ENCODE measurements around the gene TNFRSF4. TPM values are rescaled to one million over a fixed set of nuclear protein-coding genes. Genes with fewer than 3 reads are reported as not detected.

Gene TNFRSF4
- total and polyA plus RNA-seq, 9 of the 15 experiments (the other 6 are each of a cell fraction or from before 2014, with no cell fraction given): 0.07 to 0.44 (median 0.19) TPM; not detected in 5

DNA sequence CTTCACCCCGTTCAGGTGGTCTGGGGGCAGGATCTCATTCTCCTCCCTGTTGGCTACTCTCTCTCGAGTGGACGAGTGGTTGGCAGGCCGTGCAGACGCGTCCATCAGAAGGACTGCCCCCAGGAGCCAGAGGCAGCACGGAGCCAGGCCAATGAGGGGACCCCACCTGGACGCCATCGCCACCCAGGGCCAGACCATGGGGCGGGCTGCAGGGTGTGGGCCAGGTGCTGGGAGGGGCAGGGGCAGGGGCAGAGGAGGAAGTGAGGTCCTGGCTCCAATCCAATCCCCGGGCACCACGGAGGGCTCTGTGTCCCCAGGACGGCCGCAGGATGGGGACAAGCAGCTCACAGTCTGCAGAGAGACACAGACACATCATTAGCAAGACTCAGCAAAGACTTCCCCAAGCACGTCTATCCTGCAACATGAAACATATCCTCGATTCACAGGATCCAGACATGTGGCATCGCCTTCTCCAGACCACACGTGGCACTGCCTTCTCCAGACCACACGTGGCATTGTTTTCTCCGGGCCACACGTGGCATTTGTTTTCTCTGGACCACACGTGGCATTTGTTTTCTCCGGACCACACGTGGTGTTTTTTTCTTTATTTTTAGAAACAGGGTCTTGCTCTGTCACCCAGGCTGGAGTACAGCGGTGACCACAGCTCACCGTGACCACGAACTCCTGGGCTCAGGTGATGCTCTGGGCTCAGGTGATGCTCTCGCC is 14.8 kb upstream of the TNFRSF4 start (continued):
- TF ChIP-seq, protein P1, sequence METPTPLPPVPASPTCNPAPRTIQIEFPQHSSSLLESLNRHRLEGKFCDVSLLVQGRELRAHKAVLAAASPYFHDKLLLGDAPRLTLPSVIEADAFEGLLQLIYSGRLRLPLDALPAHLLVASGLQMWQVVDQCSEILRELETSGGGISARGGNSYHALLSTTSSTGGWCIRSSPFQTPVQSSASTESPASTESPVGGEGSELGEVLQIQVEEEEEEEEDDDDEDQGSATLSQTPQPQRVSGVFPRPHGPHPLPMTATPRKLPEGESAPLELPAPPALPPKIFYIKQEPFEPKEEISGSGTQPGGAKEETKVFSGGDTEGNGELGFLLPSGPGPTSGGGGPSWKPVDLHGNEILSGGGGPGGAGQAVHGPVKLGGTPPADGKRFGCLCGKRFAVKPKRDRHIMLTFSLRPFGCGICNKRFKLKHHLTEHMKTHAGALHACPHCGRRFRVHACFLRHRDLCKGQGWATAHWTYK (CRISPR knock-in tag; IDR thresholded peaks at IDR 0.05): peak; percentile 97

DNA sequence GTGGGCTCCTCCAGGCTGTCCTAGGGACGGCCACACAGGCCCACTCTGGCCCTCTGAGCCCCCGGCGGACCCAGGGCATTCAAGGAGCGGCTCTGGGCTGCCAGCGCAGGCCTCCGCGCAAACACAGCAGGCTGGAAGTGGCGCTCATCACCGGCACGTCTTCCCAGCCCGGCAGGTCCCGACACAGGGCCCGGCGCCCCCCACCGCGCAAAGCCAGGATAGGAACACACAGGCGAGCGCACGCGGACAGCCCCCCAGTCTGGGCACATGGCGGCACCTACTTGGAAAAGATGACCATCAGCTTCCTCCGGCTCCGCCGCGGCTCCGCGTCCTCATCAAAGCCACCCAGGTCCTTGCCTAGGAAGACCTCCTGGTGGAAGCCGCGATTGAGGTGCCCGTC is 14.2 kb upstream of the TNFRSF4 start:
- no peaks in the 10 kb centered on the region for H3K27me3 ChIP-seq (ENCODE audit: control insufficient read depth in 2 of 2, insufficient read depth in 2 of 2, low read length in 2 of 2)
- ATAC-seq (no peak), DNase-seq (ENCODE audit: extremely low read depth in 1 of 4, low spot score in 3 of 4) (no peak), FAIRE-seq (no peak)
- H2AFZ ChIP-seq (ENCODE audit: low read depth, low read length): no peak overlapping the region
- peaks cover 5% of the 10 kb centered on the region for H3K9me3 ChIP-seq (replicated peaks; ENCODE audit: control insufficient read depth, insufficient read depth, low read depth, low read length)
- ChIA-PET CTCF (ENCODE audit: low intra/inter-chr PET ratio) (no interaction called here), POLR2A (interaction anchor here (1.3 kb wide), 1 partner anchor 23 kb away, joined by 5 read pairs; no protein-coding TSS in a partner anchor)
- peaks cover 71% of the 10 kb centered on the region; the same call in 2 of the 3 replicates for H3K36me3 ChIP-seq (ENCODE audit: control insufficient read depth, insufficient read depth, low read length)
- no peak overlapping the region for H3K4me3 ChIP-seq
- peaks cover 83% of the 10 kb centered on the region for H3K79me2 ChIP-seq (ENCODE audit: control insufficient read depth, insufficient read depth, low read length)
- in situ Hi-C loops (cut with MboI) (no loop called here), intact Hi-C loops (cut with micrococcal nuclease) (no loop called here)
- H3K9ac ChIP-seq (ENCODE audit: insufficient read depth in 1 of 2, low read depth in 2 of 2, low read length in 2 of 2): no peak overlapping the region; a peak in 1 of 4 replicates
- no peak overlapping the region for H3K4me2 ChIP-seq (ENCODE audit: insufficient read depth, low read length)
- WGBS (ENCODE audit: insufficient coverage, low coverage, missing lambda C conversion rate): 96% methylated on average over 28 of the region's 30 CpGs
- no peak overlapping the region for H3K27ac ChIP-seq (ENCODE audit: extremely low read depth, low read depth, low read length)
- H3K4me1 ChIP-seq (replicated peaks in 1 of 2; ENCODE audit: control insufficient read depth in 2 of 2, insufficient read depth in 2 of 2, low read length in 2 of 2): peaks cover 6 to 68% of the 10 kb centered on the region in 2 experiments; a peak in 4 of 5 replicates
- H3K9me1 ChIP-seq (ENCODE audit: control insufficient read depth, insufficient read depth, low read length): no peaks in the 10 kb centered on the region
- no TSS peak for BruUV-seq (replicated peaks)
- no peak for TF ChIP-seq CBX3 (IDR thresholded peaks at IDR 0.05; ENCODE audit: borderline replicate concordance in 1 of 2, low read length in 2 of 2)
- TF ChIP-seq POLR2AphosphoS5 (IDR thresholded peaks at IDR 0.05; ENCODE audit: control insufficient read depth, insufficient read depth, low read depth, low read length): 0 out of 2 replicates have a peak, but pooled peaks have one; percentile 8
- TF ChIP-seq STAT5B (CRISPR knock-in tag; IDR thresholded peaks at IDR 0.05): no peak
- peak; percentile 21; the same call in 1 of the 2 replicates for TF ChIP-seq RBFOX2 (IDR thresholded peaks at IDR 0.05; ENCODE audit: low read depth, low read length)
- peak; percentile 27 for TF ChIP-seq FIP1L1 (IDR thresholded peaks at IDR 0.05; ENCODE audit: low read depth, low read length, poor library complexity, severe bottlenecking)
- H4K20me1 ChIP-seq (replicated peaks; ENCODE audit: control insufficient read depth, insufficient read depth, low read length): peaks cover 6% of the 10 kb centered on the region; the same call in 1 of the 2 replicates

Measured in K562 (cell line).